CD14-positive monocyte (primary cell): ENCODE measurements around the gene C1S. TPM values are rescaled to one million over a fixed set of nuclear protein-coding genes. Genes with fewer than 3 reads are reported as not detected.

Experiments
- DNase-seq, 3 donors: peaks; one replicate each; pipeline ENCODE4 v3.0.0-alpha.2; 2011 to 2022
- H2AFZ ChIP-seq: 2 replicates; pipeline ENCODE4 v1.6.0; 2012; ENCODE audit warnings: mild to moderate bottlenecking, low read depth, low read length, inconsistent platforms; ENCODE audit not compliant: insufficient read depth, poor library complexity, severe bottlenecking
- H3K27ac ChIP-seq, 2 donors: 1 replicate in 1 of 2; 2 replicates in 1 of 2; pipeline ENCODE4 v1.5.1; 2012 to 2013; ENCODE audit warnings: low read length in 2 of 2, control low read depth in 1 of 2, inconsistent platforms in 1 of 2, low read depth in 1 of 2, mild to moderate bottlenecking in 1 of 2
- H3K27me3 ChIP-seq, 2 donors: one replicate each; pipeline versions ENCODE4 v1.6.0 to v1.6.1; 2011 to 2013; ENCODE audit warnings: low read length in 2 of 2; ENCODE audit not compliant: control insufficient read depth in 2 of 2, insufficient read depth in 2 of 2
- H3K36me3 ChIP-seq, 2 donors: replicated peaks in 1 of 2; 1 replicate in 1 of 2; 2 replicates in 1 of 2; pipeline versions ENCODE4 v1.5.1 to v1.6.1; 2012 to 2013; ENCODE audit warnings: low read length in 2 of 2, control low read depth in 1 of 2, inconsistent platforms in 1 of 2, mild to moderate bottlenecking in 1 of 2; ENCODE audit not compliant: insufficient read depth in 2 of 2, control insufficient read depth in 1 of 2
- H3K4me1 ChIP-seq, 2 donors: 1 replicate in 1 of 2; 2 replicates in 1 of 2; pipeline versions ENCODE4 v1.5.1 to v1.6.1; 2012 to 2013; ENCODE audit warnings: low read length in 2 of 2, control low read depth in 1 of 2, inconsistent platforms in 1 of 2, mild to moderate bottlenecking in 1 of 2, moderate library complexity in 1 of 2; ENCODE audit not compliant: insufficient read depth in 2 of 2, control insufficient read depth in 1 of 2
- H3K4me2 ChIP-seq: replicated peaks from 2 replicates; pipeline ENCODE3; 2012; ENCODE audit warnings: low read length, moderate library complexity, mild to moderate bottlenecking; ENCODE audit not compliant: poor library complexity, severe bottlenecking; ENCODE audit errors: extremely low read depth
- H3K4me3 ChIP-seq, 3 experiments: fragments of 200-600 bp in 1 of 3; sonication (generic) in 1 of 3; replicated peaks in 1 of 3; 1 replicate in 2 of 3; 2 replicates in 1 of 3; pipeline ENCODE4 v1.5.1; 2011 to 2013; ENCODE audit warnings: low read length in 3 of 3, mild to moderate bottlenecking in 3 of 3, control low read depth in 2 of 3, low read depth in 2 of 3, inconsistent platforms in 1 of 3, moderate library complexity in 1 of 3
- H3K79me2 ChIP-seq: 2 replicates; pipeline ENCODE4 v1.6.0; 2012; ENCODE audit warnings: mild to moderate bottlenecking, control low read depth, inconsistent platforms, low read length, moderate library complexity; ENCODE audit not compliant: insufficient read depth
- H3K9ac ChIP-seq: 2 replicates; pipeline ENCODE4 v1.6.0; 2017; ENCODE audit warnings: low read length, mild to moderate bottlenecking; ENCODE audit not compliant: insufficient read depth, poor library complexity, severe bottlenecking
- H3K9me3 ChIP-seq, 2 donors: replicated peaks in 1 of 2; 1 replicate in 1 of 2; 2 replicates in 1 of 2; pipeline versions ENCODE4 v1.5.1 to v1.6.1; 2012 to 2013; ENCODE audit warnings: low read length in 2 of 2, control low read depth in 1 of 2; ENCODE audit not compliant: control insufficient read depth in 1 of 2, insufficient read depth in 1 of 2
- H4K20me1 ChIP-seq: 2 replicates; pipeline ENCODE4 v1.6.0; 2012; ENCODE audit warnings: mild to moderate bottlenecking, low read length, control low read depth, moderate library complexity; ENCODE audit not compliant: insufficient read depth
- H3K27ac Mint-ChIP-seq, 7 donors: one replicate each; pipeline ENCODE4 v1.8.0; 2020; ENCODE audit warnings: mild to moderate bottlenecking in 7 of 7, mixed read lengths in 7 of 7, moderate library complexity in 6 of 7, inconsistent platforms in 2 of 7
- H3K27me3 Mint-ChIP-seq, 3 donors: one replicate each; pipeline ENCODE4 v1.8.0; 2021 to 2022; ENCODE audit warnings: low read depth in 3 of 3, mild to moderate bottlenecking in 3 of 3, mixed read lengths in 3 of 3, moderate library complexity in 3 of 3, inconsistent platforms in 1 of 3
- H3K36me3 Mint-ChIP-seq, 2 donors: one replicate each; pipeline ENCODE4 v1.8.0; 2020; ENCODE audit warnings: mixed read lengths in 2 of 2, inconsistent platforms in 1 of 2, mild to moderate bottlenecking in 1 of 2
- H3K4me1 Mint-ChIP-seq: one replicate; pipeline ENCODE4 v1.8.0; 2020; ENCODE audit warnings: mild to moderate bottlenecking, mixed read lengths
- H3K4me3 Mint-ChIP-seq, 2 donors: one replicate each; pipeline ENCODE4 v1.8.0; 2020; ENCODE audit warnings: mild to moderate bottlenecking in 2 of 2, mixed read lengths in 2 of 2, moderate library complexity in 1 of 2
- H3K9me3 Mint-ChIP-seq, 7 donors: one replicate each; pipeline ENCODE4 v1.8.0; 2020 to 2022; ENCODE audit warnings: mixed read lengths in 7 of 7, mild to moderate bottlenecking in 6 of 7, moderate library complexity in 6 of 7, inconsistent platforms in 2 of 7
- CTCF ChIP-seq: fragments of 200-600 bp; IDR thresholded peaks from one replicate; pipeline ENCODE4 v1.8.0; 2022; ENCODE audit warnings: antibody characterized with exemption, mild to moderate bottlenecking
- WGBS: methylation state at CpG from one replicate; pipeline ENCODE4 v1.1.5; 2013; ENCODE audit warnings: missing lambda C conversion rate; ENCODE audit not compliant: insufficient coverage; 5-methylcytosine and 5-hydroxymethylcytosine counted together
- intact Hi-C, 2 donors: fragments of 100-400 bp; cut with micrococcal nuclease; formaldehyde crosslinking; loops; one replicate each; pipeline versions ENCODE4 v1.15.0 to v1.15.1; 2023
- polyA plus RNA-seq, 3 donors: library from polyadenylated mRNA; depleted of rRNA in 1 of 3; unstranded in 2 of 3; stranded (reverse) in 1 of 3; fragments of 300-500 nt in 2 of 3; fragments of >200 nt in 1 of 3; fragmentation: Illumina TruSeq in 2 of 3; gene quantifications; 1 replicate in 2 of 3; 2 replicates in 1 of 3; pipeline ENCODE4 v1.2.3, GENCODE V29; 2012 to 2021

Gene C1S
- polyA plus RNA-seq, 3 donors = 1.00 TPM; not detected in 2

GRCh38 chr12:7113389-7113871 is 52.9 kb downstream of the C1S start:
- intact Hi-C loops = loop anchor here (5.0 to 10.0 kb wide), 3 partner anchors 89 to 246 kb away; partner anchors contain the start of gene TPI1 (in 1 of the 2)
- no peaks in the 10 kb centered on the region for H3K27me3 ChIP-seq
- H3K4me1 ChIP-seq = peaks cover 9 to 12% of the 10 kb centered on the region in 2 donors
- no peaks in the 10 kb centered on the region for H4K20me1 ChIP-seq
- H3K9me3 ChIP-seq = no peaks in the 10 kb centered on the region
- peaks cover 0 to 2% (median 0%) of the 10 kb centered on the region in 3 donors for H3K27me3 Mint-ChIP-seq
- no peak overlapping the region for H3K27ac ChIP-seq
- H3K4me2 ChIP-seq = no peak overlapping the region
- H3K4me1 Mint-ChIP-seq = peaks cover 22% of the 10 kb centered on the region
- peak; percentile 25 to 52 (median 29) for DNase-seq
- peaks cover 3 to 9% (median 6%) of the 10 kb centered on the region in 7 donors for H3K9me3 Mint-ChIP-seq
- WGBS = 30% methylated on average over 2 of the region's 5 CpGs
- no peak overlapping the region for H3K9ac ChIP-seq
- H3K36me3 ChIP-seq = peaks cover 0 to 7% of the 10 kb centered on the region in 2 donors
- H2AFZ ChIP-seq = no peak overlapping the region
- H3K36me3 Mint-ChIP-seq = peaks cover 43 to 48% of the 10 kb centered on the region in 2 donors
- H3K79me2 ChIP-seq = no peaks in the 10 kb centered on the region
- H3K27ac Mint-ChIP-seq = no peak overlapping the region
- no peak overlapping the region for H3K4me3 ChIP-seq
- peak; percentile 88 for TF ChIP-seq CTCF
- no peak overlapping the region for H3K4me3 Mint-ChIP-seq

- Histone ChIP-seq H2AFZ (no peak overlapping the region), H3K9me3 (no peaks in the 10 kb centered on the region), H3K4me2 (no peak overlapping the region), H3K27ac (no peak overlapping the region), H3K79me2 (no peaks in the 10 kb centered on the region), H3K4me1 (peaks cover 10 to 14% of the 10 kb centered on the region in 2 donors), H3K4me3 (no peak overlapping the region), H3K9ac (no peak overlapping the region), H3K36me3 (peaks cover 0 to 7% of the 10 kb centered on the region in 2 donors), H3K27me3 (no peaks in the 10 kb centered on the region), H4K20me1 (no peaks in the 10 kb centered on the region)
- intact Hi-C loops = loop anchor here (5.0 to 10.0 kb wide), 3 partner anchors 89 to 247 kb away; partner anchors contain the start of gene TPI1 (in 1 of the 2)
- no peak for TF ChIP-seq CTCF
- no peak for DNase-seq
- no peak overlapping the region for H3K4me3 Mint-ChIP-seq
- peaks cover 25% of the 10 kb centered on the region for H3K4me1 Mint-ChIP-seq
- WGBS = 96% methylated on average over 11 of the region's 11 CpGs
- H3K9me3 Mint-ChIP-seq = peaks cover 3 to 9% (median 6%) of the 10 kb centered on the region in 7 donors
- H3K36me3 Mint-ChIP-seq = peaks cover 43 to 48% of the 10 kb centered on the region in 2 donors
- peaks cover 0 to 3% (median 0%) of the 10 kb centered on the region in 3 donors for H3K27me3 Mint-ChIP-seq
- H3K27ac Mint-ChIP-seq = no peak overlapping the region
Measured at GRCh38 chr12:7114008-7114407, 53.5 kb downstream of the C1S start.
